T-helper 22 cell (primary cell): ENCODE results near the gene RSPO1.
"Not testable (repeated sequence)": the region's sequence is repeated elsewhere in the genome, so short reads cannot be mapped to it uniquely, and the experiment has no call there.

ENCODE experiments used
- DNase-seq: peaks from one replicate; pipeline ENCODE4 v3.0.0-alpha.2; 2020; ENCODE audit warnings: low read depth

Gene RSPO1

GRCh38 chr1:37616330-37616729 is 18.4 kb downstream of the RSPO1 start:
- DNase-seq = no peak

GRCh38 chr1:37614105-37614504 is 20.6 kb downstream of the RSPO1 start:
- DNase-seq = no peak

- no peak for DNase-seq
Measured at GRCh38 chr1:37612186-37612585, 22.5 kb downstream of the RSPO1 start.

- no peak for DNase-seq
Measured at GRCh38 chr1:37609994-37610393, 24.7 kb downstream of the RSPO1 start.

GRCh38 chr1:37609002-37609401 is 25.7 kb downstream of the RSPO1 start:
- no peak for DNase-seq

- DNase-seq = no peak
Measured at GRCh38 chr1:37606481-37607263, 28.0 kb downstream of the RSPO1 start.

- no peak for DNase-seq
Measured at GRCh38 chr1:37605806-37606474, 28.8 kb downstream of the RSPO1 start.

GRCh38 chr1:37605061-37605650 is 29.5 kb downstream of the RSPO1 start:
- DNase-seq = no peak

- peak; percentile 6 for DNase-seq
Measured at GRCh38 chr1:37602750-37603694, 31.7 kb downstream of the RSPO1 start.

GRCh38 chr1:37601441-37601840 is 33.3 kb downstream of the RSPO1 start:
- no peak for DNase-seq

- DNase-seq = no peak
Measured at GRCh38 chr1:37599940-37600339, 34.8 kb downstream of the RSPO1 start.

- DNase-seq = no peak
Measured at GRCh38 chr1:37596182-37596667, 38.5 kb downstream of the RSPO1 start.

- peak; percentile 90 for DNase-seq
Measured at GRCh38 chr1:37595440-37596181, 39.1 kb downstream of the RSPO1 start, which contains the start of gene GNL2. TSS of gene GNL2 (minus strand) at chr1:37595937. CDS start at chr1:37595822, 115 bp downstream.

- DNase-seq = no peak
Measured at GRCh38 chr1:37593726-37594125, 41.0 kb downstream of the RSPO1 start.

GRCh38 chr1:37588939-37589338 is 45.8 kb downstream of the RSPO1 start:
- no peak for DNase-seq

- not testable (repeated sequence) for DNase-seq
Measured at GRCh38 chr1:37584544-37584943, 50.1 kb downstream of the RSPO1 start.

GRCh38 chr1:37575692-37576091 is 59.0 kb downstream of the RSPO1 start:
- DNase-seq = no peak

- DNase-seq = no peak
Measured at GRCh38 chr1:37574834-37575480, 59.7 kb downstream of the RSPO1 start.

GRCh38 chr1:37570528-37571334 is 64.0 kb downstream of the RSPO1 start:
- DNase-seq = no peak

GRCh38 chr1:37567023-37567422 is 67.7 kb downstream of the RSPO1 start:
- no peak for DNase-seq
